ENCODE results near the gene NIM1K.
A peak's percentile ranks its signal among the peaks of the same experiment; 100 is the strongest.
"Not testable (repeated sequence)": the region's sequence is repeated elsewhere in the genome, so short reads cannot be mapped to it uniquely, and the experiment has no call there.

The NIM1K gene

GRCh38 chr5:43197535-43197934 lies 5.5 kb downstream of the NIM1K start:
- Histone ChIP-seq H2BK12ac (ENCODE audit: low read length) (no peak overlapping the region), H3K9ac (ENCODE audit: low read length) (no peak overlapping the region), H3K9me3 (ENCODE audit: insufficient read depth, low read depth, low read length) (peaks cover 2% of the 10 kb centered on the region), H3K4me1 (ENCODE audit: control insufficient read depth in 1 of 2, insufficient read depth in 2 of 2, low read length in 2 of 2) (peaks cover 1 to 3% of the 10 kb centered on the region in 2 experiments), H3K36me3 (ENCODE audit: control insufficient read depth in 1 of 2, insufficient read depth in 2 of 2, low read length in 2 of 2) (no peaks in the 10 kb centered on the region), H3K79me1 (ENCODE audit: low read length) (no peaks in the 10 kb centered on the region), H4K12ac (ENCODE audit: low read depth, low read length) (no peak overlapping the region), H3K14ac (ENCODE audit: low read length) (no peak overlapping the region), H3K4me2 (ENCODE audit: low read length) (no peak overlapping the region), H2AK5ac (ENCODE audit: low read length) (no peak overlapping the region), H3K4ac (ENCODE audit: low read depth, low read length) (no peak overlapping the region), H3K27ac (ENCODE audit: low read depth, low read length) (no peak overlapping the region), H3K27me3 (ENCODE audit: insufficient read depth, low read length) (peaks cover 11% of the 10 kb centered on the region), H4K8ac (ENCODE audit: low read depth, low read length) (no peak overlapping the region), H3K23ac (ENCODE audit: low read length) (no peak overlapping the region), H2BK5ac (ENCODE audit: low read depth, low read length, poor library complexity) (no peak overlapping the region), H2AFZ (ENCODE audit: insufficient read depth, low read length, poor library complexity) (no peak overlapping the region), H4K91ac (ENCODE audit: low read depth, low read length) (no peak overlapping the region), H3K18ac (ENCODE audit: low read length) (no peak overlapping the region), H2BK120ac (ENCODE audit: insufficient read depth, low read length, poor library complexity) (no peak overlapping the region), H3K4me3 (ENCODE audit: low read depth, low read length) (no peak overlapping the region), H3K79me2 (ENCODE audit: control insufficient read depth, insufficient read depth, low read length, poor library complexity) (no peaks in the 10 kb centered on the region)
- DNase-seq: peak in 1 of 2 donors; percentile 58
- WGBS (ENCODE audit: extremely low coverage, insufficient coverage, insufficient read length): no CpG with 5 or more reads among the region's 3 CpGs

GRCh38 chr5:43201442-43201841 lies 9.4 kb downstream of the NIM1K start:
- WGBS (ENCODE audit: extremely low coverage, insufficient coverage, insufficient read length): no CpG with 5 or more reads among the region's 5 CpGs

GRCh38 chr5:43202380-43202779 lies 10.4 kb downstream of the NIM1K start:
- no peaks in the 10 kb centered on the region for H3K36me3 ChIP-seq (ENCODE audit: control insufficient read depth in 1 of 2, insufficient read depth in 2 of 2, low read length in 2 of 2)
- no peak overlapping the region for H2BK12ac ChIP-seq (ENCODE audit: low read length)
- H4K91ac ChIP-seq (ENCODE audit: low read depth, low read length): no peak overlapping the region
- H3K79me1 ChIP-seq (ENCODE audit: low read length): no peaks in the 10 kb centered on the region
- H3K18ac ChIP-seq (ENCODE audit: low read length): no peak overlapping the region
- H3K9ac ChIP-seq (ENCODE audit: low read length): no peak overlapping the region
- no peak overlapping the region for H2AFZ ChIP-seq (ENCODE audit: insufficient read depth, low read length, poor library complexity)
- no peak overlapping the region for H3K4ac ChIP-seq (ENCODE audit: low read depth, low read length)
- no peaks in the 10 kb centered on the region for H3K9me3 ChIP-seq (ENCODE audit: insufficient read depth, low read depth, low read length)
- H2AK5ac ChIP-seq (ENCODE audit: low read length): no peak overlapping the region
- H3K14ac ChIP-seq (ENCODE audit: low read length): no peak overlapping the region
- no peak overlapping the region for H3K4me2 ChIP-seq (ENCODE audit: low read length)
- H3K23ac ChIP-seq (ENCODE audit: low read length): no peak overlapping the region
- no peak overlapping the region for H3K27ac ChIP-seq (ENCODE audit: low read depth, low read length)
- no CpG with 5 or more reads among the region's 5 CpGs for WGBS (ENCODE audit: extremely low coverage, insufficient coverage, insufficient read length)
- no peaks in the 10 kb centered on the region for H3K4me1 ChIP-seq (ENCODE audit: control insufficient read depth in 1 of 2, insufficient read depth in 2 of 2, low read length in 2 of 2)
- H3K4me3 ChIP-seq (ENCODE audit: low read depth, low read length): no peak overlapping the region
- H4K8ac ChIP-seq (ENCODE audit: low read depth, low read length): no peak overlapping the region
- no peaks in the 10 kb centered on the region for H3K79me2 ChIP-seq (ENCODE audit: control insufficient read depth, insufficient read depth, low read length, poor library complexity)
- no peak overlapping the region for H2BK5ac ChIP-seq (ENCODE audit: low read depth, low read length, poor library complexity)
- DNase-seq: no peak
- H3K27me3 ChIP-seq (ENCODE audit: insufficient read depth, low read length): no peaks in the 10 kb centered on the region
- H2BK120ac ChIP-seq (ENCODE audit: insufficient read depth, low read length, poor library complexity): no peak overlapping the region
- no peak overlapping the region for H4K12ac ChIP-seq (ENCODE audit: low read depth, low read length)

More at GRCh38 chr5:43201442-43201841, 9.4 kb downstream of the NIM1K start:
- not testable (repeated sequence) for H2BK5ac ChIP-seq (ENCODE audit: low read depth, low read length, poor library complexity); H3K4ac ChIP-seq (ENCODE audit: low read depth, low read length); H4K12ac ChIP-seq (ENCODE audit: low read depth, low read length); H2BK120ac ChIP-seq (ENCODE audit: insufficient read depth, low read length, poor library complexity); H3K18ac ChIP-seq (ENCODE audit: low read length); H3K14ac ChIP-seq (ENCODE audit: low read length); H3K27ac ChIP-seq (ENCODE audit: low read depth, low read length); H2AFZ ChIP-seq (ENCODE audit: insufficient read depth, low read length, poor library complexity); H3K9me3 ChIP-seq (ENCODE audit: insufficient read depth, low read depth, low read length); H3K79me2 ChIP-seq (ENCODE audit: control insufficient read depth, insufficient read depth, low read length, poor library complexity); H3K4me2 ChIP-seq (ENCODE audit: low read length); H4K8ac ChIP-seq (ENCODE audit: low read depth, low read length); H3K27me3 ChIP-seq (ENCODE audit: insufficient read depth, low read length); H3K23ac ChIP-seq (ENCODE audit: low read length); H4K91ac ChIP-seq (ENCODE audit: low read depth, low read length); H3K79me1 ChIP-seq (ENCODE audit: low read length); H3K9ac ChIP-seq (ENCODE audit: low read length); H3K36me3 ChIP-seq (ENCODE audit: control insufficient read depth in 1 of 2, insufficient read depth in 2 of 2, low read length in 2 of 2); DNase-seq; H2BK12ac ChIP-seq (ENCODE audit: low read length); H3K4me3 ChIP-seq (ENCODE audit: low read depth, low read length); H2AK5ac ChIP-seq (ENCODE audit: low read length); H3K4me1 ChIP-seq (ENCODE audit: control insufficient read depth in 1 of 2, insufficient read depth in 2 of 2, low read length in 2 of 2)

GRCh38 chr5:43203373-43203772 lies 11.3 kb downstream of the NIM1K start:
- Histone ChIP-seq H4K91ac (ENCODE audit: low read depth, low read length) (no peak overlapping the region), H3K9ac (ENCODE audit: low read length) (no peak overlapping the region), H4K12ac (ENCODE audit: low read depth, low read length) (no peak overlapping the region), H2AK5ac (ENCODE audit: low read length) (no peak overlapping the region), H2BK12ac (ENCODE audit: low read length) (no peak overlapping the region), H3K4me1 (ENCODE audit: control insufficient read depth in 1 of 2, insufficient read depth in 2 of 2, low read length in 2 of 2) (no peaks in the 10 kb centered on the region), H3K79me1 (ENCODE audit: low read length) (no peaks in the 10 kb centered on the region), H3K36me3 (ENCODE audit: control insufficient read depth in 1 of 2, insufficient read depth in 2 of 2, low read length in 2 of 2) (no peaks in the 10 kb centered on the region), H3K4me2 (ENCODE audit: low read length) (no peak overlapping the region), H3K79me2 (ENCODE audit: control insufficient read depth, insufficient read depth, low read length, poor library complexity) (no peaks in the 10 kb centered on the region), H2BK5ac (ENCODE audit: low read depth, low read length, poor library complexity) (no peak overlapping the region), H2BK120ac (ENCODE audit: insufficient read depth, low read length, poor library complexity) (no peak overlapping the region), H4K8ac (ENCODE audit: low read depth, low read length) (no peak overlapping the region), H3K4ac (ENCODE audit: low read depth, low read length) (no peak overlapping the region), H2AFZ (ENCODE audit: insufficient read depth, low read length, poor library complexity) (no peak overlapping the region), H3K27ac (ENCODE audit: low read depth, low read length) (no peak overlapping the region), H3K9me3 (ENCODE audit: insufficient read depth, low read depth, low read length) (no peaks in the 10 kb centered on the region), H3K14ac (ENCODE audit: low read length) (no peak overlapping the region), H3K4me3 (ENCODE audit: low read depth, low read length) (no peak overlapping the region), H3K27me3 (ENCODE audit: insufficient read depth, low read length) (no peaks in the 10 kb centered on the region), H3K18ac (ENCODE audit: low read length) (no peak overlapping the region), H3K23ac (ENCODE audit: low read length) (no peak overlapping the region)
- no CpG with 5 or more reads among the region's 5 CpGs for WGBS (ENCODE audit: extremely low coverage, insufficient coverage, insufficient read length)
- no peak for DNase-seq

Measured in trophoblast cell (in vitro differentiated cells and primary cell).